SK-N-SH (cell line): ENCODE measurements around the gene MTERF4. TPM values are rescaled to one million over a fixed set of nuclear protein-coding genes. Genes with fewer than 3 reads are reported as not detected.

Source experiments
- CTCF ChIA-PET: fragments of 300-600, 350-600 bp; formaldehyde crosslinking; extraction: SDS; loops from one replicate; lab custom pipeline; 2021; lab: Yijun Ruan, JAX
- POLR2A ChIA-PET: fragments of 350-600 bp; sonication (Branson Sonifier 250); formaldehyde crosslinking; extraction: SDS; loops from one replicate; lab custom pipeline; 2020; ENCODE audit warnings: antibody characterized with exemption, inconsistent platforms; lab: Yijun Ruan, JAX
- DNase-seq: peaks from one replicate; pipeline ENCODE4 v3.0.0; 2012
- H2AFZ ChIP-seq: fragments of 200-600 bp; sonication (generic); 2 replicates; pipeline ENCODE4 v1.8.1; 2016; ENCODE audit warnings: antibody characterized with exemption, mild to moderate bottlenecking, low read depth
- H3F3A ChIP-seq: fragments of 200-600 bp; sonication (generic); replicated peaks from 2 replicates; pipeline ENCODE3; 2016; ENCODE audit warnings: antibody characterized with exemption, mild to moderate bottlenecking; ENCODE audit not compliant: insufficient read depth
- H3K27ac ChIP-seq, 2 experiments: fragments of 200-500 bp in 1 of 2; fragments of 200-600 bp in 1 of 2; sonication (Bioruptor generic) in 1 of 2; sonication (generic), shearing (Covaris generic) in 1 of 2; 2 replicates each; pipeline versions ENCODE4 v1.5.1 to v1.6.1; 2014 to 2016; ENCODE audit warnings: low read depth in 2 of 2, inconsistent platforms in 1 of 2, low read length in 1 of 2, mild to moderate bottlenecking in 1 of 2, mixed read lengths in 1 of 2
- H3K27me3 ChIP-seq: fragments of 200-600 bp; sonication (generic), shearing (Covaris generic); 2 replicates; pipeline ENCODE4 v1.6.1; 2016; ENCODE audit warnings: mixed run types; ENCODE audit not compliant: insufficient read depth
- H3K36me3 ChIP-seq, 2 experiments: fragments of 200-500 bp in 1 of 2; fragments of 200-600 bp in 1 of 2; sonication (Bioruptor generic) in 1 of 2; sonication (generic) in 1 of 2; replicated peaks in 1 of 2; 2 replicates each; pipeline versions ENCODE3 to v1.5.1; 2014 to 2016; ENCODE audit warnings: low read length in 1 of 2, mild to moderate bottlenecking in 1 of 2; ENCODE audit not compliant: insufficient read depth in 2 of 2, control insufficient read depth in 1 of 2
- H3K4me1 ChIP-seq, 2 experiments: fragments of 200-500 bp in 1 of 2; fragments of 200-600 bp in 1 of 2; sonication (Bioruptor generic) in 1 of 2; sonication (generic), shearing (Covaris generic) in 1 of 2; 2 replicates each; pipeline versions ENCODE4 v1.5.1 to v1.6.1; 2014 to 2016; ENCODE audit warnings: low read depth in 1 of 2, low read length in 1 of 2, mixed run types in 1 of 2; ENCODE audit not compliant: insufficient read depth in 2 of 2, control insufficient read depth in 1 of 2
- H3K4me2 ChIP-seq: fragments of 200-600 bp; sonication (generic), shearing (Covaris generic); 2 replicates; pipeline ENCODE4 v1.6.1; 2017; ENCODE audit warnings: mixed run types
- H3K4me3 ChIP-seq, 2 experiments: fragments of 200-500 bp in 1 of 2; fragments of 200-600 bp in 1 of 2; sonication (Bioruptor generic) in 1 of 2; sonication (generic), shearing (Covaris generic) in 1 of 2; 2 replicates each; pipeline versions ENCODE4 v1.5.1 to v1.8.1; 2014 to 2016; ENCODE audit warnings: low read depth in 2 of 2, inconsistent platforms in 1 of 2, low read length in 1 of 2, mild to moderate bottlenecking in 1 of 2, mixed read lengths in 1 of 2, moderate library complexity in 1 of 2
- H3K79me2 ChIP-seq: fragments of 200-600 bp; sonication (generic); 2 replicates; pipeline ENCODE4 v1.8.1; 2017; ENCODE audit warnings: mild to moderate bottlenecking; ENCODE audit not compliant: insufficient read depth
- H3K9ac ChIP-seq: fragments of 200-600 bp; sonication (generic); 2 replicates; pipeline ENCODE4 v1.6.1; 2017; ENCODE audit warnings: mixed run types
- H3K9me2 ChIP-seq: fragments of 200-600 bp; sonication (generic); 2 replicates; pipeline ENCODE4 v1.6.1; 2017; ENCODE audit warnings: mixed run types
- H3K9me3 ChIP-seq: fragments of 200-600 bp; sonication (generic); 2 replicates; pipeline ENCODE4 v1.6.1; 2017; ENCODE audit warnings: mixed run types, mild to moderate bottlenecking, moderate library complexity
- H4K20me1 ChIP-seq: fragments of 200-600 bp; sonication (generic); 2 replicates; pipeline ENCODE4 v1.6.1; 2017; ENCODE audit warnings: mild to moderate bottlenecking, mixed run types; ENCODE audit not compliant: insufficient read depth
- EP300 ChIP-seq, 2 experiments: IDR thresholded peaks; 2 replicates each; pipeline versions ENCODE4 v1.4.0 to v1.6.1; 2012; ENCODE audit warnings: borderline replicate concordance in 1 of 2, low read depth in 1 of 2, low read length in 1 of 2
- EZH2phosphoT487 ChIP-seq: fragments of 200-600 bp; sonication (generic); IDR thresholded peaks from 2 replicates; pipeline ENCODE4 v1.6.1; 2017; ENCODE audit warnings: low read depth, mixed run types, mild to moderate bottlenecking, antibody characterized with exemption, moderate library complexity, borderline replicate concordance
- GABPA ChIP-seq: IDR thresholded peaks from 2 replicates; pipeline ENCODE4 v1.4.0; 2012; ENCODE audit warnings: low read depth, mild to moderate bottlenecking
- GATA2 ChIP-seq: sonication (generic); formaldehyde crosslinking; IDR thresholded peaks from 2 replicates; pipeline ENCODE4 v1.5.0; 2020; ENCODE audit warnings: mild to moderate bottlenecking, missing genetic modification reagents
- IRF3 ChIP-seq: fragments of 150-350 bp; IDR thresholded peaks from 2 replicates; pipeline ENCODE4 v1.6.1; 2016; ENCODE audit warnings: mild to moderate bottlenecking, low read depth, low read length
- NFIC ChIP-seq: IDR thresholded peaks from 2 replicates; pipeline ENCODE4 v1.4.0; 2012; ENCODE audit warnings: borderline replicate concordance
- NRF1 ChIP-seq: IDR thresholded peaks from 2 replicates; pipeline ENCODE4 v1.6.1; 2012; ENCODE audit warnings: low read depth, mild to moderate bottlenecking, low read length
- POLR2AphosphoS5 ChIP-seq: IDR thresholded peaks from 2 replicates; pipeline ENCODE4 v1.6.1; 2012; ENCODE audit warnings: low read depth, low read length
- RAD21 ChIP-seq: IDR thresholded peaks from 2 replicates; pipeline ENCODE4 v1.6.1; 2012; ENCODE audit warnings: mild to moderate bottlenecking, low read length
- RFX5 ChIP-seq: IDR thresholded peaks from 2 replicates; pipeline ENCODE4 v1.6.1; 2012; ENCODE audit warnings: mild to moderate bottlenecking, improper control_type of control experiment, low read length
- RXRA ChIP-seq: IDR thresholded peaks from 2 replicates; pipeline ENCODE4 v1.4.0; 2012; ENCODE audit warnings: low read depth, mild to moderate bottlenecking, borderline replicate concordance
- SIN3A ChIP-seq: IDR thresholded peaks from 2 replicates; pipeline ENCODE4 v1.6.1; 2012; ENCODE audit warnings: low read depth, mild to moderate bottlenecking, low read length, moderate library complexity, borderline replicate concordance
- USF2 ChIP-seq: fragments of 150-350 bp; IDR thresholded peaks from 2 replicates; pipeline ENCODE4 v1.6.1; 2017; ENCODE audit warnings: antibody characterized with exemption, low read length, low read depth, borderline replicate concordance
- YY1 ChIP-seq: IDR thresholded peaks from 2 replicates; pipeline ENCODE4 v1.4.0; 2012; ENCODE audit warnings: low read depth, mild to moderate bottlenecking
- WGBS: methylation state at CpG from one replicate; pipeline ENCODE4 v1.1.6; 2017; ENCODE audit warnings: low lambda C conversion rate; 5-methylcytosine and 5-hydroxymethylcytosine counted together
- polyA plus RNA-seq, 3 experiments: library from polyadenylated mRNA; depleted of rRNA; stranded (reverse); fragments of >200 nt; gene quantifications; 2 replicates each; pipeline ENCODE4 v1.2.3, GENCODE V29; 2012

Gene MTERF4
- polyA plus RNA-seq, 1 of the 3 experiments (the other 2 are of a cell fraction) = 31.0 TPM

- H3K4me3 ChIP-seq = no peak overlapping the region
- H3K27me3 ChIP-seq = no peaks in the 10 kb centered on the region
- H3K9ac ChIP-seq = no peak overlapping the region
- H3K4me2 ChIP-seq = no peak overlapping the region
- no peak overlapping the region for H2AFZ ChIP-seq
- H3K36me3 ChIP-seq = peaks cover 0 to 11% of the 10 kb centered on the region in 2 experiments
- no peaks in the 10 kb centered on the region for H3K9me2 ChIP-seq
- no peak overlapping the region for H3K27ac ChIP-seq
- H3K4me1 ChIP-seq = no peaks in the 10 kb centered on the region
- TF ChIP-seq RAD21 (no peak), USF2 (no peak), GATA2 (CRISPR knock-in tag) (no peak), NFIC (no peak), RXRA (no peak), RFX5 (no peak), POLR2AphosphoS5 (no peak), YY1 (no peak), IRF3 (no peak), SIN3A (no peak), EZH2phosphoT487 (no peak), NRF1 (no peak), GABPA (no peak), EP300 (IDR thresholded peaks at IDR 0.05; ENCODE audit: borderline replicate concordance in 1 of 2, low read depth in 1 of 2, low read length in 1 of 2) (no peak)
- TF ChIP-seq, all 33 proteins: peak for 0
- no peak for DNase-seq
- CTCF ChIA-PET = no interaction called here
- no peaks in the 10 kb centered on the region for H3K9me3 ChIP-seq
- no peaks in the 10 kb centered on the region for H4K20me1 ChIP-seq
- no peaks in the 10 kb centered on the region for H3F3A ChIP-seq
- WGBS = 97% methylated on average over 29 of the region's 35 CpGs
- POLR2A ChIA-PET = no interaction called here
- H3K79me2 ChIP-seq = peaks cover 4% of the 10 kb centered on the region; the same call in 1 of the 2 replicates
Measured at GRCh38 chr2:241108271-241109209, 6.5 kb upstream of the MTERF4 start.
